Measurements from ENCODE around the gene ZDHHC21.

Gene ZDHHC21

DNA sequence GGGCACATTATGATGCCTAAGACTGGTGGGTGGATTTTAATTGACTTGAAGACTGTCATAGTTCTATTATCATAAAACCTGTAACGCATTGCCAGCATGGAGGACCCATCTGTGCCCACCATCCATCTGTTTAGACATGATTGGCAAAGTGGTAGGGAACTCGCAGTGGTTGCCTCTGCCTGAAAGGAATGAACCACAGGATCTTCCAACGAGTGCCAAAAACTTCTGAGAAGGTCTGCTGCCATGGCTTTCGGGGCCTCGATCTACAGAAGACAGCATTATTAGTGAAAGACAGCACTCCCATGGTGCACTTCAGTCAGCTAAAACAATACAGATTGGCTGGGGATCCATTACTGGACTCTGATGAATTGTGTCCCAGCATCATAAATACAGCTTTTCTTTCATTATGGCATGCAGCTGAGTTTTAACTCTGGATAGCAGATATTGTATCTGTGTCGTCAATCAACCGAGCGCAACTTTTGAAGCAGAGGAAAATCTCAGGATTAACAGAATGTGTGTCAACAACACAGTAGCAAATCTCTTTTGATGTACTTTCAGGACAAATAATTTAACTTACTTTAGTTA is 74.3 kb downstream of the ZDHHC21 start:
- no peak for DNase-seq (ENCODE audit: low read depth in 4 of 4, low spot score in 1 of 4)

DNA sequence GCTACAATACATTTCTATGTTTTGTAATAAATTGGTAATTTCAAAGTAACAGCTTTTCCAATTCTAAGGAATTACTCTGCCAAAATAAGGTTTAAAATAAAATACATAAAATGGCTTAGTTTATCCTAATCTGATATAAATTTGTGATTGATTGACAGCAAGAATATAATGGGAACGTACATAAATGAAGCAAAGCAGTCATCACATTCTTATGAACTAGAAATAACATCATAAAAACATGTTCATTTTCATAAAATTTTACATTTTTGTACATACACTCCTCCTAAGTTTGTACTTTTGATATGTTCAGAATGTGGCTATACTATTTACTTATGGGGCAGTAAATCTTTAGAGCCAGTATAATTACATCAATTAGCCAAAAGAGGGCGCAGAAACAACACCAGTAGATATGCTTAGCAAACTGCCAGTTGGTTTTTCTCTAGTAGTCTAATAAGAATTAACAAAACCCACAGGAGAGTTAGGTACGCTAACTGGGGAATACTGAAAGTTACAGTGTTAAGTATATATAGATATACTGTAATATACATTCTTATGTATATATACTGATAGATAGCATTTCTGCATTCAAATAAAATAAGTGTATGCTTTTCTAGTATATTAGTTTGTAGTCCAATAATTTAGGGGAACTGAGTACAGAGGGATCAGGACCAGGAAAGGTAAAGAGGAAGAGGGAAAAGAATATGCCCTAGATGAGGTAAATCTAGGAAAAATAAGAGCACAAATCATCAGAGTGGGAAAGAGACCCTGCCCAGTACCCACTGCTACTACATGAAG is 76.8 kb downstream of the ZDHHC21 start:
- DNase-seq (ENCODE audit: low read depth in 4 of 4, low spot score in 1 of 4): no peak

- DNase-seq (ENCODE audit: low read depth in 4 of 4, low spot score in 1 of 4): no peak
Observed at GRCh38 chr9:14608540-14608939, 84.7 kb downstream of the ZDHHC21 start.

DNA sequence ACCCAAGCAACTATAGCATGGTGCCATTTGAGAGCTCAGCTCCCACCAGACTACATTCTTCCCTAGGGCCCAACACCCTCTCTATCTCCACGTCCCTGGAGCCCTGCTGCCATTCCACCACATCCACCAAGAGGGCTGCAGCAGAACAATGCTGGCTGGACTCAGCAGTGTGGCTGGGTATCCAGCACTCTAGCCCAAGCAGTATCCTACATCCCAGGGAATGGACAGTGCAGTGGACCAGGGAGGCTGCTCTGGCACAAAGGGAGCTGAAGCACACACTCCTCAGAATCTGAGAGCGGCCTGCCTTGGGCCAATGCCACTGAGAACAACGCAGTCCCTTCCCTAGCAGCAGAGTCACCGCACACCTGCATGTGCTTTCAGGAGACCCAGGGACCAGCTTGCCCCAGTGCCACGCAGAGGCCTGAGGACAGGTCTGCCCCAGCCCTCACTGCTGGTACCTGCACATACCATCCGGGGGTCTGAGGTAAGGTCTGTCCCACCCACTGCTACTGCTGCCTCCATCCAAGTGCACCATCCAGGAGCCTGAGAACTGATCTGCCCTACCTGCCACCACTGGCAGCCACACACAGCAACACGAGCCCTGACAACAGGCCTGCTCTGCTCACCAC is 95.9 kb downstream of the ZDHHC21 start:
- no peak for DNase-seq (ENCODE audit: low read depth in 4 of 4, low spot score in 1 of 4)

DNA sequence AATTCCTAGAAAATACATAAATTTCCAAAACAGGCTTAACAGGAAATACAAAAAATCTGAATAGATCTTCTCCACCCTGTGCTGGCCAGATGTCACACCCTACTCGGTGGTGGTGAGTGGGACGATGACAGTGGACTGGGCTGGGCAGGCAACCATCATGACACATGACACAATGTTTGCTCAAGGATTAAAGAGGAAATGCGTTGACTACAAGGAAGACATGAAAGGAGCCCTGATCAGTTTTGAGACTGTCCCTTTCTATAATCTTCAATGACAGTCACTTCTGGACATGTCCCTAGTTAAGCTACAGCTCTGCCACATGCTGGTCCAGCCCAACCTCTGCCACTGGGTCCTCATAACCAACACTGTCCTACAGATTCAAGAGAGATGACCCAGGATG is 99.8 kb downstream of the ZDHHC21 start:
- no peak for DNase-seq (ENCODE audit: low read depth in 4 of 4, low spot score in 1 of 4)

- DNase-seq (ENCODE audit: low read depth in 4 of 4, low spot score in 1 of 4): no peak
Observed at GRCh38 chr9:14591411-14591810, 101.8 kb downstream of the ZDHHC21 start.

- no peak for DNase-seq (ENCODE audit: low read depth in 4 of 4, low spot score in 1 of 4)
Observed at GRCh38 chr9:14585730-14586473, 107.3 kb downstream of the ZDHHC21 start.

GRCh38 chr9:14584571-14584970 is 108.7 kb downstream of the ZDHHC21 start:
- DNase-seq (ENCODE audit: low read depth in 4 of 4, low spot score in 1 of 4): no peak

- DNase-seq (ENCODE audit: low read depth in 4 of 4, low spot score in 1 of 4): no peak
Observed at GRCh38 chr9:14578030-14578429, 115.2 kb downstream of the ZDHHC21 start.

- DNase-seq (ENCODE audit: low read depth in 4 of 4, low spot score in 1 of 4): no peak
Observed at GRCh38 chr9:14574173-14574572, 119.1 kb downstream of the ZDHHC21 start.

DNA sequence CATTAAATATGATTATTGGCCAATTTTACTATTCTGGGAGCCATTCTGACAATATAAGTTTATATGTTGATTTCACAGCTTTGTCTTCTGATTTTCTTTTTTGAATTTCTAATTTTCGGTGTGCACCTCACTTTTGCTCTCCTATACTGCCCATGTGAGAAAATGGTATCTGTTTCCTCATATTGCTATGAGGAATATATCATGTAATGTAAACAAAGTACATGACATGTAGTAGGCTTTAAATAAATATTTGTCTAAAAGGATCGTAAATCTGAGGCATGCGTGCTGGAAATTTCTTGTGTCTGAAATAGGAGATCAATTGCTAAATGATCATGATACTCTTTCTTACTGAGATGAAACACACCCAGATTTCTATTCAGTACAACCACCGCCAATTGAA is 119.9 kb downstream of the ZDHHC21 start:
- no peak for DNase-seq (ENCODE audit: low read depth in 4 of 4, low spot score in 1 of 4)

DNA sequence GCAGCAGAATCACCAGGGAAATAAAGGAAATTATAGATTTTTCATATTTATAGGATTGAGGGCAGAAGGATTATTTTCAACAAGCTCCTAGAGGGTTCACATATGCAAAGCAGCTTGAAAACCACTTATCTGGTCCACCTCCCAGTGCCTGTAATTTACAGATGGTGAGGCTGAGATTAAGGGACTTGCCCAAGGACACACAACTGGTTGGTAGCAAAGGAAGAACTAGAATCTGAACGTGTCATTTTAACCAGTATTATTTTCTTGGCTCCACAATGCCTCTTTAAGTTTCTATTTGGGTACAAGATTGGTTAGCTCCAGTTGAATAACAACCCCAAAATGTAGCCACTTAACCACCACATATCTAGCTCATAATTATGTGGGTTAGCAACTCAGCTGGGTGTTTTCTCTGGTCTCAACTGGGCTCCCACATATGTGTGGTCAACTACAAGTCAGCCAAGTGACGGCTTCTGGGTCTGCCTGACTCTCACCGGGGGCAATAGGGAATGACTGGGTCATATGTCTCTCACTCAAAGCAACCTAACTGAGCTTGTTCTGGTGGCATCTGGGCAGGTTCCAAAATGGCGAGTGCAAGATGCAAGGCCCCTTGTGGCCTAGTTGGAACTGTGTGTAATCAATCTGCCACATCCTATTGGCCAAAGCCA is 127.7 kb downstream of the ZDHHC21 start:
- no peak for DNase-seq (ENCODE audit: low read depth in 4 of 4, low spot score in 1 of 4)

- no peak for DNase-seq (ENCODE audit: low read depth in 4 of 4, low spot score in 1 of 4)
Observed at GRCh38 chr9:14563902-14564624, 129.2 kb downstream of the ZDHHC21 start.

- no peak for DNase-seq (ENCODE audit: low read depth in 4 of 4, low spot score in 1 of 4)
Observed at GRCh38 chr9:14561929-14562405, 131.3 kb downstream of the ZDHHC21 start.

All from stimulated activated CD4-positive, alpha-beta T cell treated with anti-CD3 and anti-CD28 coated beads, Interleukin-1b, Interleukin-23, amount 100 ng/mL, for 24 hours (primary cell).